ENCODE data around the gene MTMR10. TPM values are rescaled to one million over a fixed set of nuclear protein-coding genes. Genes with fewer than 3 reads are reported as not detected.

The MTMR10 gene
- polyA plus RNA-seq, 2 of the 4 experiments (the other 2 are of a cell fraction): 11.9 to 23.1 TPM

GRCh38 chr15:31034152-31034551 lies 42.7 kb upstream of the MTMR10 start:
- H3K4me1 ChIP-seq: no peaks in the 10 kb centered on the region
- ATAC-seq (no peak), FAIRE-seq (no peak), DNase-seq (ENCODE audit: low read depth in 1 of 2, low spot score in 1 of 2) (no peak)
- CTCF ChIA-PET: interaction anchor here (1.1 to 1.2 kb wide), 2 partner anchors 17 to 75 kb away, joined by 3 read pairs; no protein-coding TSS in a partner anchor
- no peak overlapping the region for H3K4me2 ChIP-seq
- no peak overlapping the region for H3K27ac ChIP-seq
- POLR2A ChIA-PET: no interaction called here
- no peak for TF ChIP-seq JUN (IDR thresholded peaks at IDR 0.05)
- TF ChIP-seq BCL3 (IDR thresholded peaks at IDR 0.05): no peak
- TF ChIP-seq REST (IDR thresholded peaks at IDR 0.05): no peak
- TF ChIP-seq ZSCAN20 (CRISPR knock-in tag; IDR thresholded peaks at IDR 0.05): no peak
- TF ChIP-seq HES2 (IDR thresholded peaks at IDR 0.05): no peak
- TF ChIP-seq FOSL2 (IDR thresholded peaks at IDR 0.05): no peak
- no peak for TF ChIP-seq FOSL2 (CRISPR knock-in tag; IDR thresholded peaks at IDR 0.05)
- no peak for TF ChIP-seq KDM1A (IDR thresholded peaks at IDR 0.05; ENCODE audit: low read depth)
- no peak for TF ChIP-seq RCOR1 (IDR thresholded peaks at IDR 0.05; ENCODE audit: low read depth, low read length)
- TF ChIP-seq HOXB13 (CRISPR knock-in tag; IDR thresholded peaks at IDR 0.05; ENCODE audit: low read depth): no peak
- TF ChIP-seq FOXS1 (CRISPR knock-in tag; IDR thresholded peaks at IDR 0.05): no peak
- no peak for TF ChIP-seq SREBF2 (IDR thresholded peaks at IDR 0.05)
- no peak for TF ChIP-seq RARB (CRISPR knock-in tag; IDR thresholded peaks at IDR 0.05)
- TF ChIP-seq BHLHE40 (IDR thresholded peaks at IDR 0.05; ENCODE audit: low read depth, low read length): no peak
- no peak for TF ChIP-seq EHF (CRISPR knock-in tag; IDR thresholded peaks at IDR 0.05)
- TF ChIP-seq GATA3 (IDR thresholded peaks at IDR 0.05; ENCODE audit: borderline replicate concordance): no peak
- no peak for TF ChIP-seq PHF8 (IDR thresholded peaks at IDR 0.05; ENCODE audit: borderline replicate concordance, low read depth)
- no peak for TF ChIP-seq RNF2 (IDR thresholded peaks at IDR 0.05; ENCODE audit: borderline replicate concordance, low read depth)
- TF ChIP-seq RFX5 (IDR thresholded peaks at IDR 0.05): no peak
- no peak overlapping the region for H3K4me3 ChIP-seq
- H3K9me3 ChIP-seq: no peaks in the 10 kb centered on the region
- WGBS (ENCODE audit: missing lambda C conversion rate): 54% methylated on average over 4 of the region's 4 CpGs

- Histone ChIP-seq H3K27ac (no peak overlapping the region), H3K4me2 (no peak overlapping the region), H3K4me1 (no peaks in the 10 kb centered on the region), H3K9me3 (no peaks in the 10 kb centered on the region), H3K4me3 (no peak overlapping the region)
- POLR2A ChIA-PET: no interaction called here
- FAIRE-seq: peak; percentile 59
- DNase-seq (ENCODE audit: low read depth in 1 of 2, low spot score in 1 of 2): no peak
- WGBS (ENCODE audit: missing lambda C conversion rate): 46% methylated on average over 5 of the region's 5 CpGs
- no peak for ATAC-seq
- CTCF ChIA-PET: interaction anchor here (0.6 kb wide), 1 partner anchor 70 kb away, joined by 3 read pairs; no protein-coding TSS in a partner anchor
- TF ChIP-seq GATA3 (IDR thresholded peaks at IDR 0.05; ENCODE audit: borderline replicate concordance): no peak
- TF ChIP-seq ZSCAN20 (CRISPR knock-in tag; IDR thresholded peaks at IDR 0.05): no peak
- TF ChIP-seq FOXS1 (CRISPR knock-in tag; IDR thresholded peaks at IDR 0.05): no peak
- TF ChIP-seq MAZ (IDR thresholded peaks at IDR 0.05; ENCODE audit: borderline replicate concordance, low read depth, low read length): no peak
- TF ChIP-seq E2F6 (IDR thresholded peaks at IDR 0.05; ENCODE audit: borderline replicate concordance, low read depth): no peak
- no peak for TF ChIP-seq RCOR1 (IDR thresholded peaks at IDR 0.05; ENCODE audit: low read depth, low read length)
- no peak for TF ChIP-seq USF2 (IDR thresholded peaks at IDR 0.05)
- no peak for TF ChIP-seq REST (IDR thresholded peaks at IDR 0.05)
- TF ChIP-seq CHD2 (IDR thresholded peaks at IDR 0.05; ENCODE audit: low read length, partially characterized antibody): no peak
- no peak for TF ChIP-seq CEBPB (IDR thresholded peaks at IDR 0.05)
Observed at GRCh38 chr15:31032961-31033371, 41.5 kb upstream of the MTMR10 start.

All from A549 (cell line).